Adrenal gland (tissue), 12 donors: Measurements from ENCODE around the gene SNPH. TPM values are rescaled to one million over a fixed set of nuclear protein-coding genes. Genes with fewer than 3 reads are reported as not detected.

Source experiments
- DNase-seq, 7 donors: peaks; one replicate each; pipeline ENCODE4 v3.0.0-alpha.2; 2019 to 2020
- H3K27ac ChIP-seq, 5 donors: fragments of 200-600 bp; sonication (generic) in 4 of 5; 1 replicate in 3 of 5; 2 replicates in 2 of 5; pipeline versions ENCODE4 v1.5.1 to v1.8.0; 2016 to 2020; ENCODE audit warnings: mild to moderate bottlenecking in 1 of 5
- H3K27me3 ChIP-seq: fragments of 200-600 bp; 2 replicates; pipeline ENCODE4 v1.8.0; 2021
- H3K36me3 ChIP-seq, 2 donors: fragments of 200-600 bp; replicated peaks in 1 of 2; 1 replicate in 1 of 2; 2 replicates in 1 of 2; pipeline versions ENCODE4 v1.5.1 to v1.8.0; 2018 to 2022
- H3K4me1 ChIP-seq, 2 donors: fragments of 200-600 bp; replicated peaks in 1 of 2; 1 replicate in 1 of 2; 2 replicates in 1 of 2; pipeline versions ENCODE4 v1.5.1 to v1.8.0; 2018 to 2021
- H3K4me3 ChIP-seq, 4 donors: fragments of 200-600 bp; sonication (generic) in 3 of 4; one replicate each; pipeline ENCODE4 v1.5.1; 2016 to 2018
- H3K9me3 ChIP-seq, 3 donors: fragments of 200-600 bp; sonication (generic) in 1 of 3; replicated peaks in 1 of 3; 1 replicate in 2 of 3; 2 replicates in 1 of 3; pipeline versions ENCODE4 v1.5.1 to v1.8.0; 2016 to 2021
- POLR2A ChIP-seq, 2 donors: fragments of 450-650 bp; IDR thresholded peaks; one replicate each; pipeline ENCODE4 v1.6.1; 2017; ENCODE audit warnings: antibody characterized with exemption in 2 of 2, mild to moderate bottlenecking in 2 of 2, moderate library complexity in 1 of 2
- WGBS, 4 donors: extraction: QIAGEN DNeasy Blood & Tissue Kit in 2 of 4; methylation state at CpG; one replicate each; pipeline versions ENCODE4 v1.1.5 to v1.1.7; 2013 to 2017; 5-methylcytosine and 5-hydroxymethylcytosine counted together
- intact Hi-C, 2 donors: fragments of 100-400 bp; cut with DNase I; formaldehyde crosslinking; loops; one replicate each; pipeline versions ENCODE4 v1.14.1 to v1.15.0; 2022 to 2023
- polyA plus RNA-seq, 3 donors: library from polyadenylated mRNA; stranded (reverse); fragments of 200-250 nt in 2 of 3; fragments of 350-450 nt in 1 of 3; fragmentation: Illumina TruSeq in 1 of 3; extraction: RNeasy Lipid Tissue Mini Kit (QIAGEN cat#74804) in 1 of 3; gene quantifications; one replicate each; pipeline ENCODE4 v1.2.3, GENCODE V29; 2013 to 2014
- total RNA-seq, 9 donors: library from RNA; depleted of rRNA in 4 of 9; stranded (reverse); fragments of >200 nt in 4 of 9; fragments of 120-200 nt in 1 of 9; fragmentation: NEBNext Ultra II Directional in 1 of 9; extraction: Animal tissue kit (Norgen Biotek cat#: 25700) in 1 of 9; gene quantifications; one replicate each; pipeline versions ENCODE4 v1.1.0 to v1.2.4, GENCODE V29; 2013 to 2023
- TF ChIP-seq, protein P1 (sequence below), 6 experiments: fragments of 450-650 bp in 4 of 6; fragments of 200-600 bp in 2 of 6; sonication (generic) in 1 of 6; IDR thresholded peaks; 1 replicate in 5 of 6; 2 replicates in 1 of 6; pipeline versions ENCODE4 v1.5.1 to v1.8.0; 2016 to 2021; ENCODE audit warnings: antibody characterized with exemption in 6 of 6, mild to moderate bottlenecking in 2 of 6, moderate library complexity in 1 of 6
- donor health status: healthy with polysubstance abuse.
- donor health status: Bipolar disorder and iron deficiency.
- donor health status: DM: yes; HTN: yes; CAD: no.
- donor health status: DM: no; HTN: no; CAD: no.
- donor health status: DM: no; HTN: no; CAD: no.
- donor health status: DM: yes; HTN: yes; CAD: no.

SNPH gene
- total and polyA plus RNA-seq, 12 donors = 2.1 to 18.9 (median 5.8) TPM

DNA sequence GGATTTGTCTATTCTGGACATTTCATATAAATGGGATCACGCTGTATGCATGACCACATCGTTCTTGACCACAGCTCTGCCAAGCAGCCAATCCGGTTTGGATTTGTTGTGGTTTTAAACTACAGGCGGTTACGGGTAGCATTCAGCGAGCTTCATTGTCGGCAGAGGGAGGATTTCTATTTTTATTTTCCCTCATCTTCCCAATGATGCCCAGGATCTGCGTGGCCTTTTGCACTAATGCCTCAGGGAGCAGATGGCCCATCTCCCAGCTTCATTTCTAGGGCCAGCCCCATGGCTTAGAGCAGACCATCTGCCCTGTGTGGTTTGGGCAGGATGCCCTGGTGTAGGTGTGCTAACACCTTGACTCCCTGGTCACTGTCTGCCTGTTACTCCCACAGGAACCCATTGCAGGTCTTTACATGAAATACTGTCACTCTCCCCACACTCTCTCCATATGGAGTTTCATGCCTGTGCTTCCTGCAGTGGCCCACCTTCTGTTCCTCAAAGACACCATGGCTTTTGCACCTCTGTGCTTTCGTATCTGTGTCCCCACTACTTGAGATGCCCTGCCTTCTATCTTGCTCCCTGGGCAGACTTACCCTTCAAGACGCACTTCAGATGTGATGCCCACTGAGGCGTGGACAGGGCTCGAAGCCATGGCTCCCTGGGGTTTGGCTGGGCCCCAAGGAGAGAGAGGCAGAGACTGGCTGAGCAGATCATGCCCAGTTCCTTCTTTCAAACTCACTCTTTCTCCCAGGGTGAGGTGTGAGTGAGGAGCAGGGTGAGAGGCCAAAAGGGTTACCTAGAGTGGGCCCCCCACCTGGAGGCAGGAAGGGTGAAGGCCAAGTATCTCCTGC, 36.8 kb downstream of the SNPH start:
- Histone ChIP-seq H3K27me3 (no peaks in the 10 kb centered on the region), H3K4me3 (no peak overlapping the region), H3K9me3 (no peaks in the 10 kb centered on the region), H3K36me3 (no peaks in the 10 kb centered on the region), H3K27ac (no peak overlapping the region), H3K4me1 (no peaks in the 10 kb centered on the region)
- no peak for TF ChIP-seq POLR2A (IDR thresholded peaks at IDR 0.05)
- TF ChIP-seq, protein P1, sequence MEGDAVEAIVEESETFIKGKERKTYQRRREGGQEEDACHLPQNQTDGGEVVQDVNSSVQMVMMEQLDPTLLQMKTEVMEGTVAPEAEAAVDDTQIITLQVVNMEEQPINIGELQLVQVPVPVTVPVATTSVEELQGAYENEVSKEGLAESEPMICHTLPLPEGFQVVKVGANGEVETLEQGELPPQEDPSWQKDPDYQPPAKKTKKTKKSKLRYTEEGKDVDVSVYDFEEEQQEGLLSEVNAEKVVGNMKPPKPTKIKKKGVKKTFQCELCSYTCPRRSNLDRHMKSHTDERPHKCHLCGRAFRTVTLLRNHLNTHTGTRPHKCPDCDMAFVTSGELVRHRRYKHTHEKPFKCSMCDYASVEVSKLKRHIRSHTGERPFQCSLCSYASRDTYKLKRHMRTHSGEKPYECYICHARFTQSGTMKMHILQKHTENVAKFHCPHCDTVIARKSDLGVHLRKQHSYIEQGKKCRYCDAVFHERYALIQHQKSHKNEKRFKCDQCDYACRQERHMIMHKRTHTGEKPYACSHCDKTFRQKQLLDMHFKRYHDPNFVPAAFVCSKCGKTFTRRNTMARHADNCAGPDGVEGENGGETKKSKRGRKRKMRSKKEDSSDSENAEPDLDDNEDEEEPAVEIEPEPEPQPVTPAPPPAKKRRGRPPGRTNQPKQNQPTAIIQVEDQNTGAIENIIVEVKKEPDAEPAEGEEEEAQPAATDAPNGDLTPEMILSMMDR (IDR thresholded peaks at IDR 0.05) = no peak
- intact Hi-C loops = no loop called here
- 84 to 91% (median 91%) methylated on average over 12 of the region's 12 CpGs for WGBS, 4 donors
- DNase-seq = no peak

DNA sequence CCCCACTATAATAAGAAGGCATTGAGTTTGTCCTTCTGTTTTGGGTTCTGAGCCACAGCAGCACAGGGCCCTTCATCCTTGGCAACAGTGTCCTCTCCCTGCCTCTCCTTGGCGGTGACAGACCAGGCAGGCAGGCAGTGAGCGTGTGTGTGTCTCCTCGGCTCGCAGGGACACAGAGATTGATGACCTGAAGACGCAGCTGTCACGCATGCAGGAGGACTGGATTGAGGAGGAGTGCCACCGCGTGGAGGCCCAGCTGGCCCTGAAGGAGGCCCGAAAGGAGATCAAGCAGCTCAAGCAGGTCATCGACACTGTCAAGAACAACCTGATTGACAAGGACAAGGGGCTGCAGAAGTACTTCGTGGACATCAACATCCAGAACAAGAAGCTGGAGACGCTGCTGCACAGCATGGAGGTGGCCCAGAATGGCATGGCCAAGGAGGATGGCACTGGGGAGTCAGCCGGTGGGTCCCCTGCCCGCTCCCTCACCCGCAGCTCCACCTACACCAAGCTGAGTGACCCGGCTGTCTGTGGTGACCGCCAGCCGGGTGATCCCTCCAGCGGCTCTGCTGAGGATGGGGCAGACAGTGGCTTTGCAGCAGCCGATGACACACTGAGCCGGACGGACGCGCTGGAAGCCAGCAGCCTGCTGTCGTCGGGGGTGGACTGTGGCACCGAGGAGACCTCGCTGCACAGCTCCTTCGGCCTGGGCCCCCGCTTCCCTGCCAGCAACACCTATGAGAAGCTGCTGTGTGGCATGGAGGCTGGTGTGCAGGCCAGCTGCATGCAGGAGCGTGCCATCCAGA, 38.8 kb downstream of the SNPH start:
- WGBS, 4 donors = 79 to 91% (median 83%) methylated on average over 12 to 31 of the region's 31 CpGs
- Histone ChIP-seq H3K36me3 (no peaks in the 10 kb centered on the region), H3K27me3 (no peaks in the 10 kb centered on the region), H3K27ac (no peak overlapping the region), H3K4me1 (no peaks in the 10 kb centered on the region), H3K9me3 (no peaks in the 10 kb centered on the region), H3K4me3 (no peak overlapping the region)
- TF ChIP-seq, protein P1 (IDR thresholded peaks at IDR 0.05) = no peak
- no peak for TF ChIP-seq POLR2A (IDR thresholded peaks at IDR 0.05)
- intact Hi-C loops = no loop called here
- peak in 1 of 7 donors; percentile 74 for DNase-seq

- H3K9me3 ChIP-seq = no peaks in the 10 kb centered on the region
- H3K27me3 ChIP-seq = no peaks in the 10 kb centered on the region
- no peak for DNase-seq
- TF ChIP-seq, protein P1 (IDR thresholded peaks at IDR 0.05) = no peak
- no peak for TF ChIP-seq POLR2A (IDR thresholded peaks at IDR 0.05)
- H3K27ac ChIP-seq = no peak overlapping the region
- no peak overlapping the region for H3K4me3 ChIP-seq
- H3K36me3 ChIP-seq = no peaks in the 10 kb centered on the region
- WGBS, 4 donors = 92 to 97% (median 94%) methylated on average over 14 to 24 of the region's 24 CpGs
- no peaks in the 10 kb centered on the region for H3K4me1 ChIP-seq
- intact Hi-C loops = no loop called here
These were observed 39.6 kb downstream of the SNPH start for GRCh38 chr20:1305712-1306111.

DNA sequence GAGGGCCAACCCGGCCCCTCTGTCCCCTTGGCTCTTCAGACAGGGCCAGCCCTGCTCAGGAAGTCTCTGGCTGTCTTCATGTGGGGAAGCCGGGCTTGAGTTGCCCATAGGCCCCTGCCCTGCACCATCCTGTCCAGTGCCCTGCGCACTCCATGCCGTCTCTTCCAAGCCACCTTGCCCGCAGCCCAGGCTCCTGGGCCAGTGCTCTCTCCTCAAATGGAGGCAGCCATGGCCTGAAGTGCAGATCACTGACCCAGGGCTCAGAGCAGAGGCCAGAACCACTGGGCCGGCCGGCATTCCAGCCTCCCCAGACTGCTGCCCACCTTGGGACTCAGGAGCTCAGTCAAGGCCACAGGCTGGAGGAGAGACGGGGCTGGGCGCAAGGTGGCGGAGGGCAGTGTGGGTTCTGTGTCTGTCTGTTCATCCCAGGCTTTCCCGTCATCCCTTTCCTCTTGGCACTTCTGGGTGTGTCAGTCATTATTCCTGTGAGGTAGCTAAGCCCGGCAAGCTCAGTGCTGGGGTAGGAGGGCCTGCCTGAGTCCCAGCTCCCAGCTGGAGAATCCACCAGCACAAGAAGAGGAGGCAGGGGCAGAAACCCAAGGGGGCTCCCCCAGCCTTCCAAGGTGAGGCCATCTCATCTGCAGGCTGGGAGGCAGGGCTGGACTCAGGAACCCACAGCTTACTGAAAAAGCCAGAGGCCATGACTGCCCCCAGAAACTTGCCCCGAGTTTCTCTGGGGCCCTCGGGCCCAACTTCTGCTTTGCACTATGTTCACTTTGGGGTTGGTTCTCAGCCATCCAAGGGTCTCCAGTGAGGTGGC, 40.4 kb downstream of the SNPH start:
- H3K27ac ChIP-seq = no peak overlapping the region
- TF ChIP-seq, protein P1 (IDR thresholded peaks at IDR 0.05) = no peak
- no peaks in the 10 kb centered on the region for H3K27me3 ChIP-seq
- no peaks in the 10 kb centered on the region for H3K4me1 ChIP-seq
- no peak for DNase-seq
- WGBS, 4 donors = 79 to 90% (median 85%) methylated on average over 9 to 14 of the region's 14 CpGs
- no peaks in the 10 kb centered on the region for H3K36me3 ChIP-seq
- intact Hi-C loops = no loop called here
- no peak overlapping the region for H3K4me3 ChIP-seq
- no peaks in the 10 kb centered on the region for H3K9me3 ChIP-seq
